Germinal center (tissue), 1 donor: ENCODE data around the gene RANBP6.

Experiments used
- DNase-seq: peaks from one replicate; pipeline ENCODE4 v3.0.0; 2012; ENCODE audit warnings: mixed read lengths, low spot score

RANBP6 gene

DNA sequence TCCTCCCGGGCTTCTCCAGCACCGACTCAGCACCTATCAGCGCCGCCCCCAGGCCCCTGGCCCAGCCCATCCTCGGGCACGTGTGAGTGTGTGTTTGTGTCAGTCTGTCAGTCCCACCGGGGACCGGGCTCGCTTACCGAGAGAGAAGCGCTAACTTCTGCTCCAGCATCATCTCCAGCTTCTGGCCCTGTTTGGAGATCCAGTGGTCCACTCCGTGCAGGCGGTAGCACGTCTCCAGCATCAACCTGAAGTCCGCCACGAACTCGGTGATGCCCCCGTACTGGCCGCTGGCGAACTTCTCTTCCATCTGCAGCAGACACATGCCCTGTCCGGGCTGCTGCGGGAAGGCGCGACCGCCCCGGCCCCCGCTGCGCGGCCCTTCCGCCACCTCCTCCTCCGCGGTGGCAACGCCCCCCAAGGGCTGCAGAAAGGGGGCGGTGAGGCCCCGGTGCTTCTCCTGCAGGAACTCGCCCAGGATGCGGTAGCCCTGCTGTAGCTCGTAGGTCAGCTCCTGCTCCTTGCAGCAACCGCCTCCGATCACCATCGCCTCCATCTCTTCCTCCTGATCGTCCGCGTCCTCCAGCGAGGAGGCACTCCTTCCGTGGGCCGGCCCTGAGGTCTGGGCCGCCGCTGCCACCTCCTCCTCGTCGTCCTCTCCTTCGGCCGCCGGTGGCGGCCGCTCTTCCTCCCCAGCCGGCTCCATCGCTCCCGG, 8.2 kb downstream of the RANBP6 start:
- DNase-seq, result peak; percentile 79

DNA sequence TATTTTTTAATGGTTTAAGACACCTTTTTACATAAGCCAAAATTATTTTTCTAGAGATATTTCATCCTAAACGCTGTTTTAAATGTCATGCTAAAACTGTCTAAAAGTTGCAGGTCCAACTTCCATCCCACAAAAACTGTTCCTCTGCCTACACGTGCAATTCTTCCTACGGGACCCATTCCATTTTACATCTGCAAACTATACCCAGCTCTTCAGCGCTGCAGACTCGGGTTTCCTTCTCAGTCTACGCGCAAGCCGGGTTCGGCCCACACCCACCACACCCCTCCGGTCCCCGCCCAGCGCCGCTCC, 8.7 kb downstream of the RANBP6 start:
- DNase-seq, result no peak

DNA sequence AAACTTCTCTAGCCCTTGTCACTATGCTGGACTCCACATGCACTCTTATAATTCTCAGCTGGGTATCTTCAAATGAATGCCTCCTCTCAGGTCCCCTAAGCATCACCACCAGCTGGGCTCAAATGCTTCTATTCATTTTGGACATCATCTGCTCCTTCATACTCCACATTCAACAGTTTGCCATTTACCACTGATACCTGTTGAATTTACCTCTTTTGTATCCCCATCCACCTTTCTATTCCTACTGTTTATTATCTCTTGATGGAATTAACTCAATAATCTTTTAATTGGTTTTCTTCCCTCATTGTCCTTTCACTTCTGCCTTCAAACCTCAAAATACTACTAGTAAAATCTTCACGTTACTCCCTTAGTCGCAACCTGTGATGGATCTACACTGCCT, 14.5 kb downstream of the RANBP6 start:
- no peak for DNase-seq

GRCh38 chr9:5999443-6000101, 15.9 kb downstream of the RANBP6 start:
- no peak for DNase-seq

GRCh38 chr9:5994493-5994892, 20.9 kb downstream of the RANBP6 start:
- DNase-seq, result no peak

- DNase-seq, result no peak
Observed at GRCh38 chr9:5988265-5988664, 27.2 kb downstream of the RANBP6 start.

- no peak for DNase-seq
Observed at GRCh38 chr9:5983042-5983441, 32.4 kb downstream of the RANBP6 start.

DNA sequence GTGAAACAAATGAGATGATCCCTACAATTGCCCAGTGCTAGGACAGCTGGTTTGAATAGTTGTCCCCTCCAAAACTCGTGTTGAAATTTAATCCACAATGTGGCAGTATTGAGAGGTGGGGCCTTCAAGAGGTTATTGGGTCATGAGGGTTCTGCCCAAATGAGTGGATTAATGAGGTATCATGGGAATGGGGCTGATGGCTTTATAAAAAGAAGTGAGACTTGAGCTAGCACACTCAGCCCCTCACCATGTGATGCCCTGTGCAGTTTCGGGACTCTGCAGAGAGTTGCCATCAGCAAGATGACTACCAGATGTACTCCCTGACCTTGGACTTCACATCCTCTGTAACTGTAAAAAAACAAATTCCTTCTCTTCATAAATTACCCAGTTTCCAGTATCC, 33.1 kb downstream of the RANBP6 start:
- DNase-seq, result no peak

DNA sequence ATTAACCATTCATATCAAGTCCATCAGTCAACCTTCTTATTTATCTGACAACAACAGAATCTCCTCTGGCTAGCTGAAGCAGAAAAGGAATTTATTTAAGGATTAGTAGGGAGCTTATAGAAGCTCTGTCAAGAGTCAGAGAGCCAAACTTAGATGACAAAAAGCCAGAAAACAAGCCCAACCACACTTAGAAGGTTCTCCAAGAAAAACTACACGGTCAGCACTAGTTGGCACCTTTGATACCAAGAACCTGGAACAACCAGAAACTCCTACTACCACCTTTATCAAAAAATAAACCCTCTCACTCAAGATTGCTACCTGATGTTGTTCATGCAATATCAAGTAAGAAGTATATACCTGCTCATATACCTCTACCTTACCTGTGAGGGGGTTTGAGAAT, 36.9 kb downstream of the RANBP6 start:
- DNase-seq, result no peak

- no peak for DNase-seq
Observed at GRCh38 chr9:5976674-5977397, 38.6 kb downstream of the RANBP6 start.

DNA sequence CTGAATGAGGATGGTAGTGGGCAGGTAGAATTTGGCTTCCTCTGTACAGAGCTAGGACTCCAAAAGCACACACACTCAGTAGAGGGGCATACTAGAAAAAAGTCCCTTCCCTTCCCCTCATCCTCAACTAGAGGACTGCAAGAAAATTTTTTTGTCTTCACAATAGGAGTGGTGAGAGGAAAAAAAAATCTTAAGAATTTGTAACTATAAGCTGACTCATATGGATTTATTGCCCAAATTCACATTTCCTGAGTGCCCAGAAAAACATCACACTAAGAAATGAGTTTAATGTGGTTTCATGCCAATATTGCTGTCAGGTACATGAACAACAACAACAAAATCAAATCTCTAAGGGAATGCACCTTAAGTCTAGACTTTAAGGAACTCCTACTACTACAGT, 43.7 kb downstream of the RANBP6 start:
- no peak for DNase-seq
